ENCODE data around the gene GLIPR1.

- TF ChIP-seq EP300 (IDR thresholded peaks at IDR 0.05): no peak
- TF ChIP-seq, protein P1, sequence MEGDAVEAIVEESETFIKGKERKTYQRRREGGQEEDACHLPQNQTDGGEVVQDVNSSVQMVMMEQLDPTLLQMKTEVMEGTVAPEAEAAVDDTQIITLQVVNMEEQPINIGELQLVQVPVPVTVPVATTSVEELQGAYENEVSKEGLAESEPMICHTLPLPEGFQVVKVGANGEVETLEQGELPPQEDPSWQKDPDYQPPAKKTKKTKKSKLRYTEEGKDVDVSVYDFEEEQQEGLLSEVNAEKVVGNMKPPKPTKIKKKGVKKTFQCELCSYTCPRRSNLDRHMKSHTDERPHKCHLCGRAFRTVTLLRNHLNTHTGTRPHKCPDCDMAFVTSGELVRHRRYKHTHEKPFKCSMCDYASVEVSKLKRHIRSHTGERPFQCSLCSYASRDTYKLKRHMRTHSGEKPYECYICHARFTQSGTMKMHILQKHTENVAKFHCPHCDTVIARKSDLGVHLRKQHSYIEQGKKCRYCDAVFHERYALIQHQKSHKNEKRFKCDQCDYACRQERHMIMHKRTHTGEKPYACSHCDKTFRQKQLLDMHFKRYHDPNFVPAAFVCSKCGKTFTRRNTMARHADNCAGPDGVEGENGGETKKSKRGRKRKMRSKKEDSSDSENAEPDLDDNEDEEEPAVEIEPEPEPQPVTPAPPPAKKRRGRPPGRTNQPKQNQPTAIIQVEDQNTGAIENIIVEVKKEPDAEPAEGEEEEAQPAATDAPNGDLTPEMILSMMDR (IDR thresholded peaks at IDR 0.05): no peak
- TF ChIP-seq POLR2A (IDR thresholded peaks at IDR 0.05): no peak
These were observed 49.3 kb downstream of the GLIPR1 start for GRCh38 chr12:75529826-75530225.
